ENCODE results near the gene ACACB. TPM values are rescaled to one million over a fixed set of nuclear protein-coding genes. Genes with fewer than 3 reads are reported as not detected.

The ACACB gene
- total RNA-seq, 1 experiment from 2014 or later = 20.0 TPM

GRCh38 chr12:109163167-109163566, 46.8 kb downstream of the ACACB start (continued):
- TF ChIP-seq ZNF317 (CRISPR knock-in tag; IDR thresholded peaks at IDR 0.05; ENCODE audit: borderline replicate concordance, low read depth) = no peak
- TF ChIP-seq GTF2I (CRISPR knock-in tag; conservative IDR thresholded peaks at IDR 0.05) = no peak
- TF ChIP-seq NR3C1 (CRISPR knock-in tag; conservative IDR thresholded peaks at IDR 0.05; ENCODE audit: low read depth) = no peak
- no peak for TF ChIP-seq ESRRA (CRISPR knock-in tag; IDR thresholded peaks at IDR 0.05; ENCODE audit: borderline replicate concordance)

GRCh38 chr12:109165599-109165998, 49.2 kb downstream of the ACACB start:
- ATAC-seq (no peak), DNase-seq (ENCODE audit: low spot score) (no peak)
- peaks cover 19% of the 10 kb centered on the region for H3K36me3 Mint-ChIP-seq
- H3K4me3 Mint-ChIP-seq = no peak overlapping the region
- TF ChIP-seq E2F4 (CRISPR knock-in tag; IDR thresholded peaks at IDR 0.05; ENCODE audit: borderline replicate concordance, low read depth) (no peak), TEAD4 (CRISPR knock-in tag; IDR thresholded peaks at IDR 0.05) (no peak), ESRRA (CRISPR knock-in tag; IDR thresholded peaks at IDR 0.05; ENCODE audit: borderline replicate concordance) (no peak), ZNF121 (CRISPR knock-in tag; IDR thresholded peaks at IDR 0.05) (no peak), ZNF671 (CRISPR knock-in tag; IDR thresholded peaks at IDR 0.05) (no peak), TP53 (CRISPR knock-in tag; IDR thresholded peaks at IDR 0.05) (no peak), EMX1 (CRISPR knock-in tag; IDR thresholded peaks at IDR 0.05) (no peak), CREB1 (CRISPR knock-in tag; IDR thresholded peaks at IDR 0.05) (no peak), FOXP1 (CRISPR knock-in tag; IDR thresholded peaks at IDR 0.05; ENCODE audit: borderline replicate concordance) (no peak), CDX4 (CRISPR knock-in tag; IDR thresholded peaks at IDR 0.05; ENCODE audit: borderline replicate concordance) (no peak), PRDM15 (CRISPR knock-in tag; IDR thresholded peaks at IDR 0.05) (no peak), SP1 (CRISPR knock-in tag; conservative IDR thresholded peaks at IDR 0.05) (no peak), FOXJ3 (CRISPR knock-in tag; IDR thresholded peaks at IDR 0.05; ENCODE audit: borderline replicate concordance) (no peak), CREM (CRISPR knock-in tag; IDR thresholded peaks at IDR 0.05) (no peak), ZNF396 (CRISPR knock-in tag; IDR thresholded peaks at IDR 0.05; ENCODE audit: borderline replicate concordance) (no peak), OVOL2 (CRISPR knock-in tag; IDR thresholded peaks at IDR 0.05; ENCODE audit: borderline replicate concordance) (no peak)
- TF ChIP-seq, protein P1, sequence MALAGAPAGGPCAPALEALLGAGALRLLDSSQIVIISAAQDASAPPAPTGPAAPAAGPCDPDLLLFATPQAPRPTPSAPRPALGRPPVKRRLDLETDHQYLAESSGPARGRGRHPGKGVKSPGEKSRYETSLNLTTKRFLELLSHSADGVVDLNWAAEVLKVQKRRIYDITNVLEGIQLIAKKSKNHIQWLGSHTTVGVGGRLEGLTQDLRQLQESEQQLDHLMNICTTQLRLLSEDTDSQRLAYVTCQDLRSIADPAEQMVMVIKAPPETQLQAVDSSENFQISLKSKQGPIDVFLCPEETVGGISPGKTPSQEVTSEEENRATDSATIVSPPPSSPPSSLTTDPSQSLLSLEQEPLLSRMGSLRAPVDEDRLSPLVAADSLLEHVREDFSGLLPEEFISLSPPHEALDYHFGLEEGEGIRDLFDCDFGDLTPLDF (CRISPR knock-in tag; IDR thresholded peaks at IDR 0.05) = no peak
- TF ChIP-seq, protein P2, sequence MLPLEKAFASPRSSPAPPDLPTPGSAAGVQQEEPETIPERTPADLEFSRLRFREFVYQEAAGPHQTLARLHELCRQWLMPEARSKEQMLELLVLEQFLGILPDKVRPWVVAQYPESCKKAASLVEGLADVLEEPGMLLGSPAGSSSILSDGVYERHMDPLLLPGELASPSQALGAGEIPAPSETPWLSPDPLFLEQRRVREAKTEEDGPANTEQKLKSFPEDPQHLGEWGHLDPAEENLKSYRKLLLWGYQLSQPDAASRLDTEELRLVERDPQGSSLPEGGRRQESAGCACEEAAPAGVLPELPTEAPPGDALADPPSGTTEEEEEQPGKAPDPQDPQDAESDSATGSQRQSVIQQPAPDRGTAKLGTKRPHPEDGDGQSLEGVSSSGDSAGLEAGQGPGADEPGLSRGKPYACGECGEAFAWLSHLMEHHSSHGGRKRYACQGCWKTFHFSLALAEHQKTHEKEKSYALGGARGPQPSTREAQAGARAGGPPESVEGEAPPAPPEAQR (CRISPR knock-in tag; IDR thresholded peaks at IDR 0.05) = no peak
- TF ChIP-seq, protein P3, sequence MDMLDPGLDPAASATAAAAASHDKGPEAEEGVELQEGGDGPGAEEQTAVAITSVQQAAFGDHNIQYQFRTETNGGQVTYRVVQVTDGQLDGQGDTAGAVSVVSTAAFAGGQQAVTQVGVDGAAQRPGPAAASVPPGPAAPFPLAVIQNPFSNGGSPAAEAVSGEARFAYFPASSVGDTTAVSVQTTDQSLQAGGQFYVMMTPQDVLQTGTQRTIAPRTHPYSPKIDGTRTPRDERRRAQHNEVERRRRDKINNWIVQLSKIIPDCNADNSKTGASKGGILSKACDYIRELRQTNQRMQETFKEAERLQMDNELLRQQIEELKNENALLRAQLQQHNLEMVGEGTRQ (CRISPR knock-in tag; IDR thresholded peaks at IDR 0.05) = no peak
- ChIA-PET CTCF (no interaction called here), POLR2A (interaction anchor here (0.6 kb wide), 1 partner anchor 229 kb away, joined by 3 read pairs; no protein-coding TSS in a partner anchor)
- no peak overlapping the region for H3K27ac Mint-ChIP-seq
- no peaks in the 10 kb centered on the region for H3K27me3 Mint-ChIP-seq (ENCODE audit: low read depth)
- no peaks in the 10 kb centered on the region for H3K9me3 Mint-ChIP-seq
- H3K4me1 Mint-ChIP-seq = 0 out of 2 replicates have a peak, but pooled peaks cover 3% of the 10 kb centered on the region
